GM21360 (cell line): ENCODE data around the gene TRMT2B.
"Not testable (repeated sequence)": the region's sequence is repeated elsewhere in the genome, so short reads cannot be mapped to it uniquely, and the experiment has no call there.

ENCODE experiments used
- ATAC-seq: cut with Tn5 transposase; IDR thresholded peaks from one replicate; pipeline ENCODE4 v1.9.1; 2021; ENCODE audit warnings: mild to moderate bottlenecking, moderate library complexity; ENCODE audit not compliant: unreplicated experiment

Gene TRMT2B

DNA sequence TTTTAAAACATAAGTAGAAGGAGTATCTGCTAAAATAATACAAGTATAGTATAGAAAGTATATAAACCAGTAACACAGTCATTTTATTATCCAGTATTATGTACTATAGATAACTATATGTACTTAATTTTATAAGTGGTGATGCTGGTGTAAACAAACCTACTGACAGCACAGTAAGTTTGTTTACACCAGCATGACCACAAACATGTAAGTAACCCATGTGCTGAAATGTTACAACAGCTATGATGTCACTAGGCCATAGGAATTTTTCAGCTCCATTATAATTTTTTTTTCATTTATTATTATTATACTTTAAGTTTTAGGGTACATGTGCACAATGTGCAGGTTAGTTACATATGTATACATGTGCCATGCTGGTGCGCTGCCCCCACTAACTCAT, 39.9 kb downstream of the TRMT2B start:
- not testable (repeated sequence) for ATAC-seq

DNA sequence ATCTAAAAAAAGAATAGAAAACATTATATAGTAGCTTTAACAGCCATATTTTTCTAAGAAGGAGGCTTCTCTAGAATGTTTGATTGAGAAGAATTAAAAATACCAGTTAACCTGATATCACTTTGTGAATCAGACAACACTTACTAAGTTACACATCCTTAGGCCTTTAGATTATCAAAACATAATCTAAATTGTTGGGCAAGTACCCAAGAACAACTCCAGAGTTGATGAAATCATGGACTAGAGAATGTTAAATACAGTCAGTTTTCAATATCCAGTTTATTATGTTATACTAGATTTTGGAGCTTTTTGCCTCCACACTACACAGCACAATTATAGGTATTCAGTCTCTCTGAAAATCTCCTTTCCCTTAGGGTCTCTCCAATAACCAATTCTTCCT, 42.8 kb downstream of the TRMT2B start:
- no peak for ATAC-seq

DNA sequence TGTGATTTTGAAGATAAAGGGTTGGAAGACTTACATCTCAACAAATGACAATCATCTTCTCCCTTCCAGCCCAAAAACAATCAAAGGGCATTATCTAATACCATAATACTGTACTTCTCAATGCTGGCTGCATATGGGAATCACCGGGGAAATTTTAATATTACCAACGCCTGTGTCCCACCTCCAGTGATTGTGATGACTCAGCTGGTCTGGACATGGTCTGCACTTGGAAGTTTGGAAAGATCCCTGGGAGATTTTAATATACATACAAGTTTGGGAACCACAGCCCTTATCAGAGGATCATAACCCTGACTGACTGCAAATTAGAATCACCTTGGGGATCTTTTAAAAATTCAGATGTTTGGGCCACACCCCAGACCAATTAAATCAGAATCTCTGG, 52.5 kb downstream of the TRMT2B start:
- no peak for ATAC-seq

DNA sequence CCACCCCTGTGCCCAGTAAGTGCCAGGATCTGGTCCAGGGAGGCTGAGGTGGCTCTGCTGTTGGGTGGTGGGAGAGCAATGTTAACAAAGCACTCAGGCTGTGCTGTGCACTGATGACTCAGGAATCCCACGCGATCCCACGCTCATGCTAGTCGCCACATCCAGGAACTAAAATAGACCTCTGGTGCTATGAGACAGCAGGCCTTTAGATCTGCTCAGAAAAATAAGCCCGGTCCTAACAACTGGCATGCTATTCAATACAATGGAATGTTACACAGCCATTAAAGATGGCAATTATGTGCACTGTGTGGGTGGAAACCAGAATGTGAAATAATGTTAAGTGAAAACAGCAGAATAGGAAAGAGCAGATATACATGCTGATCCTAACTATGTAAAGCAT, 56.4 kb downstream of the TRMT2B start:
- no peak for ATAC-seq

DNA sequence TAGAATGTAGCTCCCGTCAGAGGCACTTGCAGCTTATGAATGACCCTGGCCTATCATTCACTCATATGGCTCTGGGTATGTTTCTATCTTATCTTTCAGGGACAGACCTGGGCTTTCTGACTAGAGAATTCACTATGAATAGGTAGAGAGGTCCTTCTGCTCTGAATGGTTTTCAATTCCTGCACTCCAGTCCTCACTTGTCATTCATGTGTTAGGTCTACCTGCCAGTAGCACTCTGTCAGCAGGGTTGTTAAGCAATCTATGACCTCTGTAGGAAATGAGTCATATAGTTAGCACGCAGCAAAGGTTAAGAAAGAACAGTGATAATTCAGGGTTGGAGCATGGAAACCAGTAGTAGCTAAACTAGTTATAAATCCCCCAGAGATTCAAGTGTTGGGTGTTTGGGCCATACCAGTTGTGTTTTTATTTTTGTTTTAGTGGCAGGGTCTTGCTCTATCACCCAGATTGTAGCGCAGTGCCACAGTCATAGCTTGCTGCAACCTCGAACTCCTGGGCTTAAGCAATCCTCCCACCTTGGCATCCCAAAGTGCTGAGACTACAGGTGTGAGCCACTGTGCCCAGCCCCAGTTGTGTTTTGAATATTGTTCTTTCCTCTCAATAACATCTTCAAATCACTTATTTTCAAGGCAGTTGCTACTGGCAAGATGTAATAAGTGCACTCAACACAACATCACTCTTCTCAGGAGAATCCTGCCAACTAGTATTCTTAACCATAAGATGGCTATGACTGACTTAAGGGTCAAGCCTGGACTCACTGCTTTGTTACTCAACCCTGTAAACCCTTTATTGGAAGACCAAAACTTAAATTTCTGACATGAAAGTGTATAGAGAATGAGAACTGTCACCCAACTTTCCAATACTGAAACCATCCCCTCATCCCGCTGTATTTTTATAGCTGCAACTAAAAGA, 57.3 kb downstream of the TRMT2B start:
- peak; percentile 95 for ATAC-seq

DNA sequence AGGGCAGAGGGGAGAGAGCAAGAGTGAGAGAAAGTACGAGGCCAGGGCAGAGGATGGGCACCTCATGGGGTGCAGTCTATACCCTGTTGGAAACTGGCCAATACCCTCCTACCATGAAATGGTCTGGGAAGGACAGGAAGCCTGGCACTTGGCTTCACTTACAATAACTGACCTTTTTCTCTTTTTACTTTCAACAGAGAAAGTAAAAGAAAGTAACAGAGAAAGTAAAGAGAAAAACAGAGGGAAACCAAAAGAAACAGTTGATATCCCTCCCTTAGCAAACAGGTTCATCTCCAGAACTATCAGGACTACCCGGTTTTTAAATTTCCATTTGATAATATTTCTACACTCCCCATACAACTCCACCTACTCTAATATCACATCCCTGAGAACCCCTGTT, 61.8 kb downstream of the TRMT2B start:
- ATAC-seq: no peak

DNA sequence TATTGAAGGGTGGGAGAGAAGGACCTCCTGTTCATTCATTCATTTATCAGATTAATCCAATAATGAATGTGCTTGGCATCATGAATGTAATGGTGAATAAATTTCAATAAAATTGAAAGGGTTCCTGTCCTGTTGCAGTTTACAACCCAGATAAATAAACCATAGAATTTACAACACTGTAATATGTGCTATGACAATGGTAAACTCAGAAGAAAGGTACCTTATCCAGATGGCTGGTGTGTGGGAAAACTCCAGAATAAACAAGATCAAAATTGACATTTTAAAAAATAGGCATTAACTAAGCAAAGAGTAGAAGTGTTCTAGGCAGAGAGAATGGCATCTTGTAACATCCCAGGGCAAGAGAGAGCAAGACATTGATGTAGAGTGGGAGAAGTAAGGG, 67.1 kb downstream of the TRMT2B start:
- no peak for ATAC-seq

DNA sequence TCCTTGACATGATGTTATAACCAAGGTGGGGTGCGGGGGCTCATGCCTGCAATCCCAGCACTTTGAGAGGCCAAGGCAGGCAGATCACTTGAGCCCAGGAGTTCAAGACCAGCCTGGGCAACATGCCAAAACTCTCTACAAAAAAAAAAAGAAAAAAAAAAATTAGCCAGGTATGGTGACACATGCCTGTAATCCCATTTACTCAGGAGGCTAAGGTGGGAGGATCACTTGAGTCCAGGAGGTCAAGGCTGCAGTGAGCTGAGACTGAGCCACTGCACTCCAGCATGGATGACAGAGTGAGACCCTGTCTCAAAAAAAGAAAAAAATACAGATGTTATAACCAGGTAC, 70.4 kb downstream of the TRMT2B start:
- not testable (repeated sequence) for ATAC-seq

DNA sequence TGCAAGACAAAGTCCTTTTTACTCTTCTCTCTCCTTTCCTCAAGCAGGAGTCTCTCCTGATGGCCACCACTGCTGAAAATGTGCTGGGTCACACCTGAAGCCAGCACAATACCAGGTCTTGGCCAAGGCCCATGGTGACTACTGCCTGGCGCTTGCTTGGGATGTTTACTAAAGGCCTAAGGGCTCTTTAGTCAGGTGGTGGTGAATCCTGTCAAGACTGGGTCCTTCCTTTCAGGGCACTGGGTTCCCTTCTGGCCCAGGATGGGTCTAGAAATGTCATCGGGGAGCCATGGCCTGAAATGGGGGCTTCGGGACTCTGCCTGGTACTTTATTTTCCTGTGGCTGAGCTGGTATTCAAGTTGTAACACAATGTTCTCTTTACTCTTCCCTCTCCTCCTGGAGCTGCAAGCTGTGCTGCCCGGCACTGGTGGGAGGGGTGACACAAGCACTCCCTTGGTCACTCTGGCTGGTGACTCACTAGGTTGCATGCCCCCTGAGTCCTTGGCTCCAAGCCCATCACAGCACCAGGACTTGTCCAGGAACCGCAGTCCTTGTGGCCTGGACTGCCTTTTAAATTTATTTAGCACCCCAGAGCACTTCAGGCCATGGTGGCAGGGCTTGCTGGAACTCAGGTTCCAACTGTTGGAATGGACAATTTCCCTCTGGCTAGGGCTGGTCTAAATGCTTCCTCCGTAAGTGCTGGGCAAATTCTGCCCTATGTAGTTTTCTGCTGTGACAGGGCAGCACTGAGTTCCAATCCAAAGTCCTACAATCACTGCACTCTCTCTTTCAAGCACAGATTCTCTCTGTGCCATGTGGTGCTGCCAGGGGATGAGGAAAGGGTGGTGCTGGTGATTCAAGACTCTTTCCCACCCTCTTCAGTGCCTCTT, 71.1 kb downstream of the TRMT2B start:
- no peak for ATAC-seq

DNA sequence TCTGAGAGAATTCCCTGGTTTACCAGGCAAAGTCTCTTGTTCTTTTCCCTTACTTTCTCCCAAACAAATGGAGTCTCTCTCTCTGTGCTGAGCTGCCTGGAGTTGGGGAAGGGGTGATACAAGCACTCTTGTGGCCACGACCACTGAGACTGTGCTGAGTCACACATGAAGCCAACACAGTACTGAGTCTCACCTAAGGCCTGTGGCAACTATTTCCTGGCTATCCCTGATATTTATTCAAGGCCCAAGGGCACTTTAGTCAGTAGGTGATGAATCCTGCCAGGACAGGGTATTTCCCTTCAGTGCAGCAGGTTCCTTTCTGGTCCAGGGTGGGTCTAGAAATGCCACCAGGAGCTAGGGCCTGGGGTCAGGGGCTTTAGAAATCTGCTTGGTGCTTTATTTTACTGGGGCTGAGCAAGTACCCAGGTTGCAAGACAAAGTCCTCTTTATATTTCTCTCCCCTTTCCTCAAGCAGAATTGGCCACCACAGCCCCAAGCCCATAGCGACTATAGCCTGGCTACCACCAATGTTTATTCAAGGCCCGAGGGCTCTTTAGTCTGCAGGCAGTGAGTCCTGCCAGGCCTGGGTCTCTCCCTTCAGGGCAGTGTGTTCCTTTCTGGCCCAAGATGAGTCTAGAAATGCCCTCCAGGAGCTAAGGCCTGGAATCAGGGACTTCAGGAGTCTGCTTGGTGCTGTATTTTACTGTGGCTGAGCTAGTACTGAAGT, 71.9 kb downstream of the TRMT2B start:
- ATAC-seq: no peak

DNA sequence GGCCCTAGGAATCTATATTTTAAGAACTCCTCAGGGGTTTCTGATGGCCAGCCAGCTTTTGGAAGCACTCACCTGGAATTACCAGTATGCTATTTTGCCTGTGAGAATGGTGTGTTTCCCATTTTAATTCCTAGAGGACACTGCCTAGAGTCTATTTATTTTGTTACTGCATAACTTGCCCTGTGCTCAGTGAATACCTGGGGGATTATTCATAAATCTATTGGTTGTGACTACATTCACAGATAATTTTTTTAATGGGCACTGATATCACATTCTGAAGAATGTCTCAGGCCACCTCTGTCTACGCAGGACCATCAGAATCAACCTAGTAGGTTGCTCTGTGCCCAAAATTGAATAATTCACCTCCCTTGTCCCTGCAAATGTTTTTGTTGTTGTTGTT, 75.7 kb downstream of the TRMT2B start:
- ATAC-seq: no peak

DNA sequence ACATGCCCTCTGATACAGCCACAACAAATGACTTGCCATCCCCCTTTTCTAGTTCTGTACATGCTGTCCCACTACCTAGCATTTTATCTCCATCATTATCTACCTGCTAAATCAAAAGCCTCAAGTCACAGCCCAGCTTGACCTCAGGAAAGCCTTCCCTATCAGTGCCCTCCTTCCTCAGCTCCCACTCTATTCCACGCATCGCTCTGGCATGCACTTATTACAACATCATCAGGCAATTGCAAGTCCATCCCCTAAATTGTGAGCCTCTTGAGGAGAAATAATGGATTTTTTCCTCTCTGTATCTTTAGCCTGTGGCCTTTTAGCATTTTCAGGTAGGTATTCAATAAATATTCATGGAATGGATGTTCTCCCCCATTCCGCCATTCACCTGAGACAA, 76.7 kb downstream of the TRMT2B start:
- ATAC-seq: no peak

DNA sequence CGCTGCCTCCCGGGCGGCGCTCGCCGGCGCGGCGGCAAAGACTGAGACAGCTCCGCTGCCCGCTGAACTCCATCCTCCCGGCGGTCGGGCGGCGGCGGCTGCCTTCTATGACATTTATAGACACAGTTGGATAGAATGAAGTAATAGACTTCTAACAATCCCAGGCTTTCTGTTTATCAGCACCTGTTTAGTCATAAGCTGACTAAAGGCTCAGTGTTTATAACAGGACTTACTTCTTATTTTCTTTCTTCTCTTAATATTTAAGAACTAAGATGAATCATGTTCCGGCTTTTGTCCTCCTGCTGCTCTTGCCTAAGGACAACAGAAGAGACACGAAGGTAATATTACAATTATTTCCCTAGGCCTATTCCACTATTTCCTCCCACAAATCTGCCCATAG, 78.5 kb downstream of the TRMT2B start:
- no peak for ATAC-seq

DNA sequence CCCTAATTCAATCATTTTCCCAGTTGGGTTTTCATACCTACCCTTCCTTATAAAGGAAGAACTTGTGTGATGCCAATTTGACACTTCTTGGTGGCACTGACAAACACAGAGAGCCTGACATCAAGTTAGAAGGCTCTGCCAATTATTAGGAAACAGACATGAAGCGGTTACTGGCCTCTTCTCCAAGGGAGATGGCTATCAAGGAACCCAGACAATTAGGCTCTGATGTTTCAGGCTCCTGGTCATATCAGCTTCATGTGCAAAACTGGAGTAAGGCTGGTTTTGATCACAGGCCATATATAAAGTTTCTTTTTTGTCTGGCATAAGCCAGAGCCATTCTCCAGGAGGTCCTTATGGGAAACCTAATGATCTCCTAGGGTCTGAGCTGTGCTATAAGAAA, 82.0 kb downstream of the TRMT2B start:
- no peak for ATAC-seq

DNA sequence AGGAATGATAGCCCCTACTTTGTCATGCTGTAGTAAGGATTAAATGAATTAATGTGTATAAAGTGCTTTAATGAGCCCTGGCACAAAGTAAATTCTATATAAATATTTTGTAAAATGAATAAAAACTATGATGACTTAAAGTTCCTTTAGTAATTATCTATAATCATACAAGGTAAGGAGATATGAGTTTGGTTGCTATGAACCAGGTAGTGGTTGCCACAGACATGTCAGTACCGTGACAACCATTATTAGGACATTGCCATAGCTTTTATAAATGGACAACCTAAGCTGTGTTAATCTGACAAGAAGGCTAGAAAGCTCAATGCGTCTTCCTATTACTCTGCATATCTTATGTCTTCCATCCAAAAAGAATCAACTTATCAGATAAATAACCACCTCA, 82.5 kb downstream of the TRMT2B start, which contains the start of gene ARL13A:
Gene ARL13A, plus strand, starts transcription at position 301 of the 400 bp plus-strand sequence. CDS start 3,982 bp downstream, outside the sequence.
- ATAC-seq: no peak

DNA sequence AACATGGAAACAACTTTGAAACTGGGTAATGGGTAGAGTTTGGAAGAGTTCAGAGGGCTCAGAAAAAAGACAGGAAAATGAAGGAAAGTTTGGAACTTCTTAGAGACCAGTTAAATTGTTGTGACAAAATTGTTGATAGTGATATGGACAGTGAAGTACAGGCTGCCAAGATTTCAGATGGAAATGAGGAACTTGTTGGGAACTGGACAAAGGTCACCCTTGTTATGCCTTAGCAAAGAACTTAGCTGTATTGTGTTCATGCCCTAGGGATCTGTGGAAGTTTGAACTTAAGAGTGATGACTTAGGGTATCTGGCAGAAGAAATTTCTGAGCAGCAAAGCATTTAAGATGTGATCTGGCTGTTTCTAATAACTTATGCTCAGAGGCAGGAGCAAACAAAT, 87.5 kb downstream of the TRMT2B start:
- ATAC-seq: no peak

DNA sequence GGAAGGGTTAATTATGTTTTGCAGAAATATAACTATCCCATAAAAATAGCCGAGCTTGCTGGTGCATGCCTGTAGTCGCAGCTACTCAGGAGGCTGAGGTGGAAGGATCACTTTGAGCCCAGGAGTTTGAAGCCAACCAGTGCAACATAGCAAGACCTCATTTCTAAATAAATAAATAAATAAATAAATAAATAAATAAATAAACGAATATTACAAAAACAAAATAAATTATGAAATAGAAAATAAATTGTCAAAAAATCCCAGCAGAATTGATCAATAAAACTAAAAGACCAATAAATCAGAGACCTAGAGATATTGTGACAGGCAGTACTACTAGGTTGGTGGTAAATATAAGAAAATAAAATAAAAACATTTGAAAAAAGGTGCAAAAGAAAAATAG, 89.1 kb downstream of the TRMT2B start:
- no peak for ATAC-seq
